ENCODE results near the gene PLXNC1.

Gene PLXNC1

GRCh38 chr12:94225506-94225905 lies 77.1 kb downstream of the PLXNC1 start (continued):
- TF ChIP-seq, protein P1, sequence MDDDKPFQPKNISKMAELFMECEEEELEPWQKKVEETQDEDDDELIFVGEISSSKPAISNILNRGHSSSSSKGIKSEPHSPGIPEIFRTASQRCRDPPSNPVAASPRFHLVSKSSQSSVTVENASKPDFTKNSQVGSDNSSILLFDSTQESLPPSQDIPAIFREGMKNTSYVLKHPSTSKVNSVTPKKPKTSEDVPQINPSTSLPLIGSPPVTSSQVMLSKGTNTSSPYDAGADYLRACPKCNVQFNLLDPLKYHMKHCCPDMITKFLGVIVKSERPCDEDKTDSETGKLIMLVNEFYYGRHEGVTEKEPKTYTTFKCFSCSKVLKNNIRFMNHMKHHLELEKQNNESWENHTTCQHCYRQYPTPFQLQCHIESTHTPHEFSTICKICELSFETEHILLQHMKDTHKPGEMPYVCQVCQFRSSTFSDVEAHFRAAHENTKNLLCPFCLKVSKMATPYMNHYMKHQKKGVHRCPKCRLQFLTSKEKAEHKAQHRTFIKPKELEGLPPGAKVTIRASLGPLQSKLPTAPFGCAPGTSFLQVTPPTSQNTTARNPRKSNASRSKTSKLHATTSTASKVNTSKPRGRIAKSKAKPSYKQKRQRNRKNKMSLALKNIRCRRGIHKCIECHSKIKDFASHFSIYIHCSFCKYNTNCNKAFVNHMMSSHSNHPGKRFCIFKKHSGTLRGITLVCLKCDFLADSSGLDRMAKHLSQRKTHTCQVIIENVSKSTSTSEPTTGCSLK (tag by site-specific recombination; IDR thresholded peaks at IDR 0.05): no peak
- no peak for TF ChIP-seq ZNF658 (tag by site-specific recombination; IDR thresholded peaks at IDR 0.05)
- no peak for TF ChIP-seq FEZF1 (tag by site-specific recombination; IDR thresholded peaks at IDR 0.05)
- TF ChIP-seq ZNF664 (tag by site-specific recombination; IDR thresholded peaks at IDR 0.05): no peak

DNA sequence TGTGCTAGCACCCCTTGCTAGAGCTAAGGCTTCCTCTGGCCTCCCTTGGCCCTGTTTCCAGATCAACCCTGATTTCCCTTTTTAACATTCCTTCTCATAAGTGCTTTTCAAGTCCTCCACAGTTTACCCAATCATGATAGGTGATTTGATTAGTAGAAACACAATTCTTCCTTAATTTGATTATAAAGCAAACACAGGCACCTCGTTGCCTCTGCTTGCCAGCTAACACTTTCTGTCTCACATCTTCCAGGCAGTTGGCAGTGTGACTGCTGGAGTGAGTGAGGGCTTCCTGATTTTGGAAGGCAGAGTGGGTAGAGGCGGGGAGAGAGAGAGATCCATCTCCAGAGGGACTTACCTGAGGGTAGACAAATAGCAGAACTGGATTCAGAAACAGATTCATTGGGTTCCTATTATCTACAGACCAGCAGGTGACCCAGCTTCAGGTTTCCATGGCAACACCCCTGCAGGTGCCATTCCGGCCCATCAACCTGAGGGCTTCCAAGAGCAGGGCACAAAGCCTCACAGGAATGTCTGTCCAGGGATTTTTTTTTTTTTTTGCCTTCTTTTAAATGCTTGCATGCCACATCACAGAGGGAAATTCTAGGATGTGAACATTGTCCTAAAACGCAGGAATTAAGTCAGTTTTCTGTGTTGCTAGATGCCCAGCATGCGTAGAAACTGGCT lies 77.7 kb downstream of the PLXNC1 start:
- H3K36me3 ChIP-seq (ENCODE audit: control insufficient read depth in 2 of 2, insufficient read depth in 1 of 2, low read length in 2 of 2): no peaks in the 10 kb centered on the region
- no peaks in the 10 kb centered on the region for H3K9me3 ChIP-seq (ENCODE audit: control insufficient read depth, insufficient read depth, low read depth, low read length)
- TF ChIP-seq IKZF3 (tag by site-specific recombination; IDR thresholded peaks at IDR 0.05) (no peak), SP7 (tag by site-specific recombination; IDR thresholded peaks at IDR 0.05) (no peak), GLI4 (tag by site-specific recombination; IDR thresholded peaks at IDR 0.05) (no peak)
- no peak overlapping the region for H3K4me3 ChIP-seq (ENCODE audit: low read depth, low read length)
- ChIA-PET POLR2A (interaction anchor here (0.7 kb wide), 1 partner anchor 12 kb away, joined by 5 read pairs; no protein-coding TSS in a partner anchor), CTCF (interaction anchor here (0.6 kb wide), 1 partner anchor 46 kb away, joined by 4 read pairs; no protein-coding TSS in a partner anchor)
- H3K4me1 ChIP-seq (ENCODE audit: control insufficient read depth, insufficient read depth, low read length): no peaks in the 10 kb centered on the region
- no peak overlapping the region for H3K27ac ChIP-seq (ENCODE audit: extremely low read depth, low read depth, low read length)

DNA sequence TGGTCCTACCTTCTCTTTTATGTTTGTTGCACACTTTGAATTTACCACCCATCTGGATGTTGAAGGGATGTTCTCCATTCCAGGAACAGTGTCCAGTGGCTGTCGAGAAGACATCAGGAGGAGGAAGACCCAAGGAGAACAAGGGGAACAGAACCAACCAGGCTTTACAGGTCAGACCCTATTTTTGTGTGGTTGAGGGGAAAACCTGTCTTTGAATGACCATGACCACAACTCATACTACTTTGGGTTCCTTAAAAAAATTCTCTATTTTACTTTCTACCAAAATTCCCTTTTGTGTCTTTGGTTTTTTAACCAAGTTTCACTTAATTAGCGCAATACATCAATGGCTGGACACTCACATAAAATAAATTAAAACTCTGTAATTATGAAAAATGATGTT lies 78.7 kb downstream of the PLXNC1 start:
- no peaks in the 10 kb centered on the region for H3K36me3 ChIP-seq (ENCODE audit: control insufficient read depth in 2 of 2, insufficient read depth in 1 of 2, low read length in 2 of 2)
- H3K4me3 ChIP-seq (ENCODE audit: low read depth, low read length): no peak overlapping the region
- H3K27ac ChIP-seq (ENCODE audit: extremely low read depth, low read depth, low read length): no peak overlapping the region
- ChIA-PET POLR2A (no interaction called here), CTCF (interaction anchor here (0.6 kb wide), 1 partner anchor 807 kb away, joined by 3 read pairs; no protein-coding TSS in a partner anchor)
- no peaks in the 10 kb centered on the region for H3K9me3 ChIP-seq (ENCODE audit: control insufficient read depth, insufficient read depth, low read depth, low read length)
- TF ChIP-seq SP2 (tag by site-specific recombination; IDR thresholded peaks at IDR 0.05) (no peak), RBAK (tag by site-specific recombination; IDR thresholded peaks at IDR 0.05) (no peak), ZSCAN18 (tag by site-specific recombination; IDR thresholded peaks at IDR 0.05) (no peak), ZNF266 (tag by site-specific recombination; IDR thresholded peaks at IDR 0.05; ENCODE audit: low read depth) (no peak), IKZF3 (tag by site-specific recombination; IDR thresholded peaks at IDR 0.05) (no peak), ZFHX2 (tag by site-specific recombination; conservative IDR thresholded peaks at IDR 0.05) (no peak), ZNF354C (tag by site-specific recombination; IDR thresholded peaks at IDR 0.05; ENCODE audit: borderline replicate concordance, low read depth) (no peak), ZNF621 (tag by site-specific recombination; IDR thresholded peaks at IDR 0.05) (no peak), ZNF184 (tag by site-specific recombination; IDR thresholded peaks at IDR 0.05) (no peak), ZNF629 (tag by site-specific recombination; IDR thresholded peaks at IDR 0.05) (no peak), ZNF558 (tag by site-specific recombination; IDR thresholded peaks at IDR 0.05) (no peak), REPIN1 (tag by site-specific recombination; IDR thresholded peaks at IDR 0.05; ENCODE audit: low read depth) (no peak), YY2 (tag by site-specific recombination; IDR thresholded peaks at IDR 0.05) (no peak), ZNF24 (tag by site-specific recombination; IDR thresholded peaks at IDR 0.05) (no peak), SCRT2 (tag by site-specific recombination; IDR thresholded peaks at IDR 0.05) (no peak), ZBTB17 (tag by site-specific recombination; IDR thresholded peaks at IDR 0.05) (no peak), ZNF211 (tag by site-specific recombination; IDR thresholded peaks at IDR 0.05; ENCODE audit: low read depth) (no peak)
- TF ChIP-seq, protein P2, sequence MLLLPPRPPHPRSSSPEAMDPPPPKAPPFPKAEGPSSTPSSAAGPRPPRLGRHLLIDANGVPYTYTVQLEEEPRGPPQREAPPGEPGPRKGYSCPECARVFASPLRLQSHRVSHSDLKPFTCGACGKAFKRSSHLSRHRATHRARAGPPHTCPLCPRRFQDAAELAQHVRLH (tag by site-specific recombination; IDR thresholded peaks at IDR 0.05): no peak
- TF ChIP-seq, protein P3, sequence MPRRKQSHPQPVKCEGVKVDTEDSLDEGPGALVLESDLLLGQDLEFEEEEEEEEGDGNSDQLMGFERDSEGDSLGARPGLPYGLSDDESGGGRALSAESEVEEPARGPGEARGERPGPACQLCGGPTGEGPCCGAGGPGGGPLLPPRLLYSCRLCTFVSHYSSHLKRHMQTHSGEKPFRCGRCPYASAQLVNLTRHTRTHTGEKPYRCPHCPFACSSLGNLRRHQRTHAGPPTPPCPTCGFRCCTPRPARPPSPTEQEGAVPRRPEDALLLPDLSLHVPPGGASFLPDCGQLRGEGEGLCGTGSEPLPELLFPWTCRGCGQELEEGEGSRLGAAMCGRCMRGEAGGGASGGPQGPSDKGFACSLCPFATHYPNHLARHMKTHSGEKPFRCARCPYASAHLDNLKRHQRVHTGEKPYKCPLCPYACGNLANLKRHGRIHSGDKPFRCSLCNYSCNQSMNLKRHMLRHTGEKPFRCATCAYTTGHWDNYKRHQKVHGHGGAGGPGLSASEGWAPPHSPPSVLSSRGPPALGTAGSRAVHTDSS (tag by site-specific recombination; IDR thresholded peaks at IDR 0.05): no peak
- H3K4me1 ChIP-seq (ENCODE audit: control insufficient read depth, insufficient read depth, low read length): no peaks in the 10 kb centered on the region

Data from HEK293 (cell line).